Activated naive CD8-positive, alpha-beta T cell treated with anti-CD3 and anti-CD28 coated beads for 36 hours (primary cell): Measurements from ENCODE around the gene CACNA1G. TPM values are rescaled to one million over a fixed set of nuclear protein-coding genes. Genes with fewer than 3 reads are reported as not detected.

Source experiments
- DNase-seq: peaks from one replicate; pipeline ENCODE4 v3.0.0; 2021
- H3K27ac Mint-ChIP-seq: one replicate; pipeline ENCODE4 v1.8.0; 2022; ENCODE audit warnings: mild to moderate bottlenecking, moderate library complexity, mixed read lengths
- H3K27me3 Mint-ChIP-seq: one replicate; pipeline ENCODE4 v1.8.0; 2022; ENCODE audit warnings: mild to moderate bottlenecking, mixed read lengths
- H3K36me3 Mint-ChIP-seq: one replicate; pipeline ENCODE4 v1.8.0; 2021; ENCODE audit warnings: mild to moderate bottlenecking, mixed read lengths
- H3K4me1 Mint-ChIP-seq: one replicate; pipeline ENCODE4 v1.8.0; 2021; ENCODE audit warnings: mixed read lengths
- H3K4me3 Mint-ChIP-seq: one replicate; pipeline ENCODE4 v1.8.0; 2022; ENCODE audit warnings: mild to moderate bottlenecking, moderate library complexity, mixed read lengths
- H3K9me3 Mint-ChIP-seq: one replicate; pipeline ENCODE4 v1.8.0; 2022; ENCODE audit warnings: mixed read lengths
- total RNA-seq, 2 experiments: library from RNA; stranded (reverse); gene quantifications; one replicate each; pipeline ENCODE4 v1.2.3, GENCODE V29; 2021

Gene CACNA1G
- total RNA-seq, 2 experiments from 2014 or later = 0.06 TPM; not detected in 1

DNA sequence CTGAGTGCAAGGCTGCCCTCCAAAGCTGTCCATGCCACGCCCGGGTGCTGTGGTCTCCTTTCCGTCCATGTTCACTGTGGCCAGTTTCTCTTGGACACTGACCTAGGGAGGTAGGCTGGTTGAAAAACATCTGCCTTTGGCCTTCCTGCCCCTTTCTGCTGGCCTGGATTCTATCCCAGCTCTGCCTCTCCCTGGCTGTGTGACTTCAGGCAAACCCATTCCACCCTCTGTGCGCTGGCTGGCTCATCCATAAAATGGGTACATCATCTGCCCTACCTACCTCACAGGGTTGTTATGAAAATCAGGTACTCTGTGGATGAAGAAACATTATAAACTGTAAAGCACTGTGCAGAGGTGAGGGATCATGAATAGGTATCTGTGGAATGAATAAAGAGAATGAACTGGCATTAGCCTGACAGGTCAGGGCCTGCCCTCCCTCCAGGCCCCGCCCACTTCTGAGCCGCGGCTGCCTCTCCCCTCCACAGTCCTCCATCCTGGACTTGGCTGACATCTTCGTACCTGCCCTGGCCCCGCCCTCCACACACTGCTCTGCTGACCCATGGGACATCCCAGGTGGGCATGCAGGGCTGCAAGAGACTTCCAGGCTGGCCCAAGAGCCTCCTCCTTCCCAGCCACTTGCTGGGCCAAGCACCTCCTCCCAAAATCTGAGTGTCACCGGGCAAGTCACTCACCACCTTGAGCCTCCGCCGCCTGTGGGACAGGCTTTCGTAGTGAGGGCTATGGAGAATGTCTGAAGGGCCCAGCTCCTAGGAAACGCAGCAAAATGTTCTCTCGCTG, 20.6 kb upstream of the CACNA1G start:
- DNase-seq = no peak
- peaks cover 14% of the 10 kb centered on the region for H3K27me3 Mint-ChIP-seq
- no peak overlapping the region for H3K4me3 Mint-ChIP-seq
- peaks cover 13% of the 10 kb centered on the region for H3K4me1 Mint-ChIP-seq
- no peak overlapping the region for H3K27ac Mint-ChIP-seq
- H3K36me3 Mint-ChIP-seq = no peaks in the 10 kb centered on the region
- H3K9me3 Mint-ChIP-seq = no peaks in the 10 kb centered on the region

DNA sequence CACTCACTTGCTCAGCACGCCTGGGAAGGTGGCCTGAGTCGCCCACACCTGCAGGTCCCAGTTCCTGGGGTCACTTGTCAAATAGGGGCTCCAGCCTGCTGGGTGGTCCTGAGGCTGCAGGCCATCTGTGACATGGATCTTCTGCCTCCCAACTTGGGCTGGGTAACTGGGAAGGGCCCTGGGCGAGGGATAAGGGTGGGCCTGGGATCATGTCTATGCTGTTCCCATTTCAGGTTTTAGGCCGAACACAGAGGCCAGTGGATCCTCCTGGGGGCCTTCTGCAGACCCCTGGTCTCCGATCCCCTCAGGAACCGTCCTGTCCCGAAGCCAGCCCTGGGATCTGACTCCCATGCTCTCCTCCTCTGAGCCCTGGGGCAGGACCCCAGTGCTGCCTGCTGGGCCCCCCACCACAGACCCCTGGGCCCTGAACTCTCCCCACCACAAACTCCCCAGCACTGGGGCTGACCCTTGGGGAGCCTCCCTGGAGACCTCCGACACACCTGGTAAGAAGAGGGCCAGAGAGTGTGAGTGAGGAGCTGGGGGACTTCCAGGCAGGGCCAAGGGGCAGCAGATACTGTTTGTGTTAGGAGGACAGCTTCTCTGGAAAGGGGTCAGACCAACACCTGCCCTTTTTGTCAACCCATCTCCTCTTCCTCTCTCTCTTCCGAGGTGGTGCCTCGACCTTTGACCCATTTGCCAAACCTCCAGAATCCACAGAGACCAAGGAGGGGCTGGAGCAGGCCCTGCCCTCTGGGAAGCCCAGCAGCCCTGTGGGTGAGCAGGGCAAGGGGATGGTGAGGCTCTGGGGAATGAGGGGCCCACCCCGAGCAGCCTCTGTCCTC, 19.7 kb upstream of the CACNA1G start:
- no peak overlapping the region for H3K4me3 Mint-ChIP-seq
- H3K27ac Mint-ChIP-seq = no peak overlapping the region
- H3K36me3 Mint-ChIP-seq = no peaks in the 10 kb centered on the region
- H3K4me1 Mint-ChIP-seq = peaks cover 13% of the 10 kb centered on the region
- DNase-seq = no peak
- H3K9me3 Mint-ChIP-seq = no peaks in the 10 kb centered on the region
- peaks cover 12% of the 10 kb centered on the region for H3K27me3 Mint-ChIP-seq

DNA sequence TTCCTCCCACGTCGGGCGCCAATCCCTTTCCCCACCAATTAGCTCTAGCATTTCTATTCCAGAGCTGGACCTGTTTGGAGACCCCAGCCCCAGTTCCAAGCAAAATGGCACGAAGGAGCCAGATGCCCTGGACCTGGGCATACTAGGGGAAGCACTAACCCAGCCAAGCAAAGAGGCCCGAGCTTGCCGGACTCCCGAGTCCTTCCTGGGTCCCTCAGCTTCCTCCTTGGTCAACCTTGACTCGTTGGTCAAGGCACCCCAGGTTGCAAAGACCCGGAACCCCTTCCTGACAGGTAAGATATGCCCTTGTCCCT, 19.2 kb upstream of the CACNA1G start:
- Mint-ChIP-seq H3K4me3 (peak overlapping the region; percentile 77), H3K27ac (no peak overlapping the region), H3K4me1 (peaks cover 13% of the 10 kb centered on the region), H3K9me3 (no peaks in the 10 kb centered on the region), H3K27me3 (peaks cover 12% of the 10 kb centered on the region), H3K36me3 (no peaks in the 10 kb centered on the region)
- no peak for DNase-seq

DNA sequence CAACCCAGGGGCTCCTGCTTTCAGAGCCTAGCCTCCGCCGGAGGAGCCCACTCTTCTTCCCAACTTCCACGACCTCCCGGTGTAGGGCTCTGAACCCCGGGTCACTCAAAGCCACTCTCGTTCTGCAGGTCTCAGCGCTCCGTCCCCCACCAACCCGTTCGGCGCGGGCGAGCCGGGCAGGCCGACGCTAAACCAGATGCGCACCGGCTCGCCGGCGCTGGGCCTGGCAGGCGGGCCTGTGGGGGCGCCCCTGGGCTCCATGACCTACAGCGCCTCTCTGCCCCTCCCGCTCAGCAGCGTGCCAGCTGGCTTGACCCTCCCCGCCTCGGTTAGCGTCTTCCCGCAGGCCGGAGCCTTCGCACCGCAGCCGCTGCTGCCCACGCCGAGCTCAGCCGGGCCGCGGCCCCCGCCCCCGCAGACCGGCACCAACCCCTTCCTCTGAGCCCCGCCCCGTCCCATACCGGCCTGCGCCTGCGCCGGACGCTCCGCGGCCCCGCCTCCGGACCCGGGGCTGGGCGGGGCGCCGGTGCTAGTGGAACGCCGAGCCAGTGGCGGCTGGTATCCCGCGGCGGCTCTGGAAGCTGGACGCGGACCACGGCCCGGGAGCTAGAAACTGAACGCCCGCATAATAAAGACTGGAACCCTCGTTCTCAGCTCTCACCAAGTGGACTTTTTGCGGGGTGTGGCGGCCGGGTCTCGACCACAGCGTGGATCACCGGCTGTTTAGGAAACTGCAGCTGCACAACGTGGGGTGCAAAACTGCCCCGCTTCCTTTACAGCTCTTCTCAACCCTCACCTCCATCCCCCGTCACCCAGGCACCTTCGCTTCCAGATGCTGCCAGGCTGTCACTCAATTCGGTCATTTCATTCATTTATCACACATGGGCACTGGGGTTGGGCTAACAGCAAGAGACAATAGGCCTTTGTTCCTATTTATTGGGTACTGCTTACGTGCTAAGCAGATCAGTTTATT, 18.5 kb upstream of the CACNA1G start:
- Mint-ChIP-seq H3K4me3 (peak overlapping the region; percentile 77), H3K36me3 (no peaks in the 10 kb centered on the region), H3K27me3 (peaks cover 12% of the 10 kb centered on the region), H3K4me1 (peaks cover 13% of the 10 kb centered on the region), H3K9me3 (no peaks in the 10 kb centered on the region), H3K27ac (no peak overlapping the region)
- DNase-seq = peak; percentile 91

DNA sequence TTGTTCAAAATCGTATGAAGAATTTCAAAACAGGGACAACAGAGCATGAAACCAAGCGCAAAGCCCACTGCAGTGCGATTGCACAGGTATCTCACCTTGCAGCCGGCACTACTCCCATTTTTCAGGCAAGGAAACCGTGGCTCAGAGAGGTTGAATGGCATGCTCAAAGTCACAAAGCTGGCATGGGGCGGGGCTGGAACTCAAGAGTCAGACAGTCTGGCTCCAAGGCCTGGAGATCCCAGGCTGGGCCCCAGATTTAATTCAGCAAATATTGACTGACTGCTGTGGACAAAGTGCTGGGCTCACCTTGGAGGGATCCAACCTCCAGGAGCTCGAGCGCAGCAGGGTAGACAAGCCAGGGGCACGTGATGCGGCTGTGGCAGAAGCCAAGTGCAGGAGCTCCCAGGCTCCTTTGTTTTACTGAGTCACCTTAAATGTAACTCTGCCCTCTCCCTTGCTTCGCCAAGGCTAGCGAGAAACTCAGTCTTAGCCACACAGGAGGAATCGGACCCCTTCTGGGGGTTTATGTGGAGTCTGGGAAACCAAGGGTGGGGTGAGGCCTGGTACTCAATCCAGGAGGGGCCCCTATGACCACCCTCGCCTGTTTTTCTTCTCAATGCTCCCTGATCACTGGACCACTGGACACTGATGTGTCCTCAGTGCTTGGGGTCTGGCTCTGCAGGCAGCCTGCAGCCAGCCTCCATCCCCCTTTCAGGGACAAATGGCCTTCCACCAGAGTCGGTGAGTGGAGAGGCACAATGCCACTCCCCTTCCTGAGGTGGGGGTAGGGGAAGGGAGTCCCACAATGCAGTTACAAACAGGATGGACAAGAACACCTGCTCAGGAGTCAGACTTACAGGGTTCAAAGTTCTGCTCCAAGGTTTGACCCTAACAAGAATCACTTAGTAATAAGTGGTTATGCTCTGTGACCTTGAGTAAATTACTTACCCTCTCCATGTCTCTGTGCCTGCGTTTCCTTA, 17.4 kb upstream of the CACNA1G start:
- Mint-ChIP-seq H3K27ac (no peak overlapping the region), H3K9me3 (no peaks in the 10 kb centered on the region), H3K27me3 (peaks cover 12% of the 10 kb centered on the region), H3K4me1 (peaks cover 13% of the 10 kb centered on the region), H3K36me3 (no peaks in the 10 kb centered on the region), H3K4me3 (peak overlapping the region; percentile 77)
- no peak for DNase-seq

DNA sequence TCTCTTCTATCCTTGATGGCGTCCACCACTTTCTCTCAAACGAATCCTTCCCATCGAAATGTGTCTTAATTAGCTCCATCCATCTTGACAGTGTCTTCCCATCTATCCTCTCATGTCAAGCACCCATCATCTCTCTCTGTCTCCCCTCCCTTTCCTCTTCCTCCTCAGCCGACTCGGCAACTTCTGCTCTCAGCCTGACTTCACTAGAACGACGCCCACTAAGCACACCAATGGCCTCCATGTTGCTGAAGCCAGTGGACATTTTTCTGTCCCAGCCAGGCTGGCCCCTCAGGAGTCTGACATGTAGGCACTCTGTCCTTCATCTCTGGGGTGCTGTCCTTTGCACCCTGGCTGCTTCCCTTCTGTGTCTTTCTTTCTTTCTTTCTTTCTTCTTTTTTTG, 16.0 kb upstream of the CACNA1G start:
- H3K36me3 Mint-ChIP-seq = no peaks in the 10 kb centered on the region
- no peak overlapping the region for H3K4me3 Mint-ChIP-seq
- no peaks in the 10 kb centered on the region for H3K9me3 Mint-ChIP-seq
- H3K4me1 Mint-ChIP-seq = peaks cover 11% of the 10 kb centered on the region
- DNase-seq = no peak
- no peak overlapping the region for H3K27ac Mint-ChIP-seq
- peaks cover 12% of the 10 kb centered on the region for H3K27me3 Mint-ChIP-seq

DNA sequence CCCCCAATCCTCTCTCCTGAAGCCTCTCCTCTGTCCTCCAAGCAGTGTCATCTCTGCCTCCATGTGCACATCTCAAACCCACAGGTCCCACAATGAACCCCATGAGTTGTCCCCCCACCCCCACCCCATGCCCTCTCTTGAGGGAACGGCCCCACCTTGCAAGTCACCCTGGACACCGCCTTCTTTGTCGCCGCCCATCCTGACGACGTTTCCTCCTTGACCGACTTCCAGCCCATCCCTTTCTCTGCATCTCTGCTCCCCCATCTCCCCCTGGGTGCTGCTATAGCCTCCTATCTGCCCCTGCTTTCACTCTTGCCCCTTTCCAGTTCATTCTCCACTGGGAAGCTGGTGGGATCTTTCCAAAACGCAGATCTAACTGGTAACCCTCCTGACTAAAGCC, 15.2 kb upstream of the CACNA1G start:
- H3K36me3 Mint-ChIP-seq = no peaks in the 10 kb centered on the region
- H3K4me1 Mint-ChIP-seq = peaks cover 11% of the 10 kb centered on the region
- no peaks in the 10 kb centered on the region for H3K9me3 Mint-ChIP-seq
- H3K27ac Mint-ChIP-seq = no peak overlapping the region
- H3K4me3 Mint-ChIP-seq = no peak overlapping the region
- DNase-seq = no peak
- H3K27me3 Mint-ChIP-seq = peaks cover 12% of the 10 kb centered on the region

DNA sequence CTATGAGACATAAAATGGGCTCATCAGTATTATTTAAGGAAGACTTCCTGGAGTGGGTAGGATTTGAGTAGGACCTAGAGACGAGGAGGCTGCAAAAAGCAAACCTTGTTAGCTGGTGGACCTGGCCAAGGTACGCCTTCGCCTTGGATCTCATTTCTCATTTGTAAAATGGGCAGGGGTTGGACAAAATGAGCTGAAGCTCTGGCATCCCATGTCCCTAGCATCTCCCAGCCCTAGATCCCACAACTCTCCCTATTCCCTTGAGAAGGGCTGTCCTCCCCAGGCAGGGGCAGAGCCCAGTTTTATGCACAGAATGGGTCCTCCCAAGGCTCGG, 13.8 kb upstream of the CACNA1G start:
- Mint-ChIP-seq H3K36me3 (peaks cover 2% of the 10 kb centered on the region), H3K27ac (no peak overlapping the region), H3K4me3 (peak overlapping the region; percentile 83), H3K4me1 (peaks cover 7% of the 10 kb centered on the region), H3K9me3 (no peaks in the 10 kb centered on the region), H3K27me3 (peaks cover 12% of the 10 kb centered on the region)
- DNase-seq = no peak

DNA sequence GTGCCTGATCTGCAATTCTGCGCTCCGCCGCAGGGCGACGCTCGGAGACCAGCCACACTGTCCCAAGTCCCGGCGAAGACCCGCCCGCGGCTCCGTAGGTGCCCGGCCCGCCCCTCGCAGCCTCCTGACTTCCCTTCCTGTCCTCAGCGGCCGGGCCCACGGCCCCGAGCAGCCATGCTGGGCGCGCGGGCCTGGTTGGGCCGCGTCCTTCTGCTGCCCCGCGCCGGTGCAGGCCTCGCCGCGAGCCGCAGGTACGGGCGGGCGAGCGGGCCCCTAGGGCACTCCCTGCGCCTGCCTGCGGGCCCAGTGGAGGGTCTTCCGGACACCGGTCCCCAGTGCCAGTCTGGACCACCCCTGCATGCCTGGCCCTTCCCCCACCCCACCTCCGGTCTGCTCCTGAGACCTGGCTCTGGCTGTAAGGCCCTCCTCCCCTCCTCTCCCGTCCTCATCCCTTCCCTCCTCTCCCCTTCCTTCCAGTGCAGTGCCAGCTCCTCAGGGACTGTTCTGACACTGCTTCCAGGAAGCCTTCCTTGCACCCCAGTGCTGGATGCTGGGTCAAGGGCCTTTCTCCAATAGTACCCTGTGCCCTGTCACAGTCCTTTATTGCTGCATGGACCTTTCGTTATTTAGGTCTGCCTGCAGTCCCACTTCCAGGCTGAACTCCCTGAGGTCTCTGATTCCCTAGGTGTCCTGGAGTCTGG, 13.3 kb upstream of the CACNA1G start, which contains the start of gene SPATA20:
TSS of gene SPATA20 (plus strand) at position 140 of the 701 bp plus-strand sequence. CDS start at position 175, 35 bp downstream.
- H3K36me3 Mint-ChIP-seq = peaks cover 2% of the 10 kb centered on the region
- peaks cover 5% of the 10 kb centered on the region for H3K4me1 Mint-ChIP-seq
- H3K4me3 Mint-ChIP-seq = peak within 1 kb of the TSS; percentile 83
- H3K9me3 Mint-ChIP-seq = no peaks in the 10 kb centered on the region
- peaks cover 12% of the 10 kb centered on the region for H3K27me3 Mint-ChIP-seq
- peak; percentile 91 for DNase-seq
- H3K27ac Mint-ChIP-seq = peak within 1 kb of the TSS; percentile 75

DNA sequence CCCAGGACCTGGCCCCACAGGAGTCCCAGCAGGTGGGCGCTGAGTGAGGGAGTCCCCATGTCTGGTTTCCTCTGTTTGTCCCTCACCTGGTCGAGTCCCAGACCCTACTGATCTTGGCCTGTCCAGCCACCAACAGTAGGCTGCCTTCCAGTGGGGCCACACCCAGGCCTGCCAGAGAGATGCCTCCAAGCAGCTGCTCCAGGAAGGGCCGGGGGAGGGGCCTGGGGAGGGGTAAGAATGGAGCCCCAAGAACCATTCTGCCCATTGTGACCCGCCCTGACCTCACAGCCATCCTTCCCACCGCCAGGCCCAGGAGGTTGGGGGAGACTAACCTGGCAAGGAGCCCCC, 12.8 kb upstream of the CACNA1G start:
- DNase-seq = no peak
- H3K4me3 Mint-ChIP-seq = peak overlapping the region; percentile 83
- H3K27ac Mint-ChIP-seq = peak overlapping the region; percentile 75
- peaks cover 2% of the 10 kb centered on the region for H3K36me3 Mint-ChIP-seq
- H3K9me3 Mint-ChIP-seq = no peaks in the 10 kb centered on the region
- peaks cover 12% of the 10 kb centered on the region for H3K27me3 Mint-ChIP-seq
- no peaks in the 10 kb centered on the region for H3K4me1 Mint-ChIP-seq

DNA sequence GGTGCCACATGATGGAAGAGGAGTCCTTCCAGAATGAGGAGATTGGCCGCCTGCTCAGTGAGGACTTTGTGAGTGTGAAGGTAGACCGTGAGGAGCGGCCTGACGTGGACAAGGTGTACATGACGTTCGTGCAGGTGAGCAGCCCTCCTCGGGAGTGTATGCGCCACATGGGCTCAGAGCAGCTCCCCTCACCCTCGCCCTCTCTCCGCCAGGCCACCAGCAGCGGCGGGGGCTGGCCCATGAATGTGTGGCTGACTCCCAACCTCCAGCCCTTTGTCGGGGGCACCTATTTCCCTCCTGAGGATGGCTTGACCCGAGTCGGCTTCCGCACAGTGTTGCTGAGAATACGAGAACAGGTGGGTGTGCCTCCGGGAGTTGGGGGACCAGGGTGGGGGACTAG, 11.7 kb upstream of the CACNA1G start:
- Mint-ChIP-seq H3K4me1 (no peaks in the 10 kb centered on the region), H3K27ac (no peak overlapping the region), H3K9me3 (no peaks in the 10 kb centered on the region), H3K36me3 (peaks cover 2% of the 10 kb centered on the region), H3K27me3 (peaks cover 9% of the 10 kb centered on the region), H3K4me3 (no peak overlapping the region)
- no peak for DNase-seq

DNA sequence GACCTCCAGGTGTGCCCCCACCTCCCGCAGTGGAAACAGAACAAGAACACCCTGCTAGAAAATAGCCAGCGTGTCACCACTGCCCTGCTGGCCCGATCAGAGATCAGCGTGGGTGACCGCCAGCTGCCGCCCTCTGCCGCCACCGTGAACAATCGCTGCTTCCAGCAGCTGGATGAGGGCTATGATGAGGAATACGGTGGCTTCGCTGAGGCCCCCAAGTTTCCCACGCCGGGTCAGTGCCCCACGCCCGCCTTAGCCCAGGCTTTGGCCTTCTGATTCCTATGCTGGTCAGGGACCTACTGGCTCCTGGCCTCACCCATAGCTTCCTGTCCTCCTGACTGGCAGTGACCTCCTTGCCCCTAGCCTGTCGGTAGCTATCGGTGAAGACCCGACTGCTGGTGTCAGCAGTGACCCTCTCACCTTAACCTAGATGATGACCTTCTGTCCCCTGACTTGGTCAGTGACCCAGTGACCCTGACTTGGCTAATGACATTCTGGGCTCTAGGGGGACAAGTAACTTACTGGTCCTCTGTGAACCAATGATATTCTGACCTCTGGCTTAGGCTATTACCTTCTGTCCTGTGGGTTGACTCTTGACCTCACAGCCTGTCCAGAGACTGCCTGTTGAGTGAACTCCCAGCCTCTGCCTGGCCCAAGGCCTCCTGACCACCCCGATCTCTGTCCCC, 11.1 kb upstream of the CACNA1G start:
- no peak for DNase-seq
- Mint-ChIP-seq H3K9me3 (no peaks in the 10 kb centered on the region), H3K27ac (no peak overlapping the region), H3K4me3 (no peak overlapping the region), H3K36me3 (peaks cover 2% of the 10 kb centered on the region), H3K4me1 (no peaks in the 10 kb centered on the region), H3K27me3 (peaks cover 3% of the 10 kb centered on the region)

DNA sequence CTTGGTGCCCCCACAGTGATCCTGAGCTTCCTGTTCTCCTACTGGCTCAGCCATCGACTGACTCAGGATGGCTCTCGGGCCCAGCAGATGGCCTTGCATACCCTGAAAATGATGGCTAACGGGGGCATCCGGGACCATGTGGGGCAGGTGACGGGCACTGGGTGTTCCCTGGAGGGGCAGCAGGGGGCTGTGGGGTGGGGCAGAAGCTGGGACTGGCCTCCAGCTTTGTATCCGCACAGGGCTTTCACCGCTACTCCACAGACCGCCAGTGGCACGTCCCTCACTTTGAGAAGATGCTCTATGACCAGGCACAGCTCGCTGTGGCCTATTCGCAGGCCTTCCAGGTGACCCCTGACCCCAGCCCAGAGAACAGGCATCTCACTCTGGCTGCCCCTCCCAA, 10.5 kb upstream of the CACNA1G start:
- no peaks in the 10 kb centered on the region for H3K27me3 Mint-ChIP-seq
- no peak overlapping the region for H3K4me3 Mint-ChIP-seq
- no peak overlapping the region for H3K27ac Mint-ChIP-seq
- DNase-seq = no peak
- H3K36me3 Mint-ChIP-seq = peaks cover 4% of the 10 kb centered on the region
- H3K4me1 Mint-ChIP-seq = no peaks in the 10 kb centered on the region
- H3K9me3 Mint-ChIP-seq = no peaks in the 10 kb centered on the region
